Inflammatory macrophage (primary cell): ENCODE measurements around the gene KRTAP4-3.
"Not testable (repeated sequence)": the region's sequence is repeated elsewhere in the genome, so short reads cannot be mapped to it uniquely, and the experiment has no call there.

Experiments
- DNase-seq, 2 donors: peaks; one replicate each; pipeline ENCODE4 v3.0.0-alpha.2; 2020 to 2022

Gene KRTAP4-3

GRCh38 chr17:41117846-41118386, 50.1 kb downstream of the KRTAP4-3 start, which contains the start of gene KRTAP4-11:
Gene KRTAP4-11 (minus strand): TSS chr17:41118373. CDS start chr17:41118315, 58 bp downstream.
- not testable (repeated sequence) for DNase-seq
